VCaP (cell line): ENCODE results near the gene CISD2.

ENCODE experiments used
- H3K27ac ChIP-seq: fragments of 450-650 bp; 2 replicates; pipeline ENCODE4 v1.5.1; 2017
- CTCF ChIP-seq: fragments of 450-650 bp; conservative IDR thresholded peaks from 2 replicates; pipeline ENCODE4 v1.5.1; 2017; ENCODE audit warnings: mild to moderate bottlenecking, moderate library complexity

Gene CISD2

GRCh38 chr4:102836596-102836995 is 32.2 kb upstream of the CISD2 start:
- H3K27ac ChIP-seq, result no peak overlapping the region

GRCh38 chr4:102842367-102842766 is 26.4 kb upstream of the CISD2 start:
- H3K27ac ChIP-seq, result no peak overlapping the region
- no peak for TF ChIP-seq CTCF

More at GRCh38 chr4:102836596-102836995, 32.2 kb upstream of the CISD2 start:
- TF ChIP-seq CTCF, result no peak

- H3K27ac ChIP-seq, result no peak overlapping the region
- no peak for TF ChIP-seq CTCF
Observed at GRCh38 chr4:102843273-102843672, 25.5 kb upstream of the CISD2 start.

- TF ChIP-seq CTCF, result no peak
- no peak overlapping the region for H3K27ac ChIP-seq
Observed at GRCh38 chr4:102843938-102844337, 24.9 kb upstream of the CISD2 start.

GRCh38 chr4:102847687-102848086 is 21.1 kb upstream of the CISD2 start:
- H3K27ac ChIP-seq, result no peak overlapping the region
- no peak for TF ChIP-seq CTCF

- H3K27ac ChIP-seq, result no peak overlapping the region
Observed at GRCh38 chr4:102849579-102850104, 19.1 kb upstream of the CISD2 start.

GRCh38 chr4:102850370-102850769 is 18.4 kb upstream of the CISD2 start:
- H3K27ac ChIP-seq, result no peak overlapping the region
- no peak for TF ChIP-seq CTCF

More at GRCh38 chr4:102849579-102850104, 19.1 kb upstream of the CISD2 start:
- TF ChIP-seq CTCF, result no peak
